Sigmoid colon (tissue), 7 donors: ENCODE results near the gene ZNF688. TPM values are rescaled to one million over a fixed set of nuclear protein-coding genes. Genes with fewer than 3 reads are reported as not detected.
A peak's percentile ranks its signal among the peaks of the same experiment; 100 is the strongest.

Source experiments
- DNase-seq: peaks from one replicate; pipeline ENCODE4 v3.0.0-alpha.2; 2019
- H3K27ac ChIP-seq, 4 donors: fragments of 200-600 bp; sonication (generic); one replicate each; pipeline ENCODE4 v1.5.1; 2016 to 2019; ENCODE audit warnings: mild to moderate bottlenecking in 1 of 4
- H3K27me3 ChIP-seq, 3 donors: fragments of 200-600 bp; sonication (generic); one replicate each; pipeline ENCODE4 v1.5.1; 2019; ENCODE audit warnings: mild to moderate bottlenecking in 1 of 3
- H3K36me3 ChIP-seq, 4 donors: fragments of 200-600 bp; sonication (generic); one replicate each; pipeline ENCODE4 v1.5.1; 2016 to 2019
- H3K4me1 ChIP-seq, 4 donors: fragments of 200-600 bp; sonication (generic); one replicate each; pipeline ENCODE4 v1.5.1; 2017 to 2019
- H3K4me3 ChIP-seq, 4 donors: fragments of 200-600 bp; sonication (generic); one replicate each; pipeline ENCODE4 v1.5.1; 2017 to 2019; ENCODE audit warnings: mild to moderate bottlenecking in 2 of 4, moderate library complexity in 1 of 4
- H3K9me3 ChIP-seq, 4 donors: fragments of 200-600 bp in 3 of 4; sonication (generic) in 3 of 4; one replicate each; pipeline versions ENCODE4 v1.5.1 to v1.6.1; 2013 to 2019
- CTCF ChIP-seq, 4 experiments: fragments of 450-650 bp in 3 of 4; fragments of 200-600 bp in 1 of 4; IDR thresholded peaks; one replicate each; pipeline ENCODE4 v1.5.1; 2016 to 2019; ENCODE audit warnings: antibody characterized with exemption in 4 of 4, mild to moderate bottlenecking in 3 of 4, moderate library complexity in 2 of 4
- EP300 ChIP-seq, 4 donors: sonication (generic); formaldehyde crosslinking; IDR thresholded peaks; one replicate each; pipeline ENCODE4 v1.6.1; 2017; ENCODE audit warnings: antibody characterized with exemption in 4 of 4
- POLR2A ChIP-seq, 2 donors: fragments of 450-650 bp; IDR thresholded peaks; one replicate each; pipeline ENCODE4 v1.6.1; 2016; ENCODE audit warnings: antibody characterized with exemption in 2 of 2, mild to moderate bottlenecking in 2 of 2, moderate library complexity in 2 of 2
- POLR2AphosphoS5 ChIP-seq, 4 donors: sonication (generic); formaldehyde crosslinking; IDR thresholded peaks; one replicate each; pipeline ENCODE4 v1.6.1; 2017; ENCODE audit warnings: antibody characterized with exemption in 4 of 4
- WGBS, 2 donors: extraction: QIAGEN DNeasy Blood & Tissue Kit; methylation state at CpG; one replicate each; pipeline ENCODE4 v1.1.7; 2013; 5-methylcytosine and 5-hydroxymethylcytosine counted together
- intact Hi-C: fragments of 100-400 bp; cut with DNase I; formaldehyde crosslinking; loops from one replicate; pipeline ENCODE4 v1.15.1; 2023
- polyA plus RNA-seq, 3 donors: library from polyadenylated mRNA; stranded (reverse); fragments of 200-250 nt; gene quantifications; one replicate each; pipeline ENCODE4 v1.2.3, GENCODE V29; 2013
- total RNA-seq, 4 donors: library from RNA; depleted of rRNA; stranded (reverse); fragments of >200 nt; gene quantifications; one replicate each; pipeline ENCODE4 v1.1.0, GENCODE V29; 2016
- donor health status: healthy with polysubstance abuse.
- donor health status: Bipolar disorder and iron deficiency.
- donor health status: healthy.

The ZNF688 gene
- total and polyA plus RNA-seq, 7 donors: 16.7 to 32.8 (median 22.8) TPM

- Histone ChIP-seq H3K4me1 (peaks cover 0 to 31% (median 25%) of the 10 kb centered on the region in 4 donors), H3K9me3 (no peaks in the 10 kb centered on the region), H3K27ac (peak overlapping the region; percentile 89 to 97 (median 94)), H3K4me3 (peak overlapping the region; percentile 45 to 85 (median 66)), H3K27me3 (no peaks in the 10 kb centered on the region), H3K36me3 (peaks cover 0 to 24% (median 8%) of the 10 kb centered on the region in 4 donors)
- no peak for TF ChIP-seq EP300 (IDR thresholded peaks at IDR 0.05)
- peak in 3 of 4 experiments; percentile 41 to 56 (median 49) for TF ChIP-seq CTCF (IDR thresholded peaks at IDR 0.05)
- TF ChIP-seq POLR2A (IDR thresholded peaks at IDR 0.05): no peak
- TF ChIP-seq POLR2AphosphoS5 (IDR thresholded peaks at IDR 0.05): peak in 2 of 4 donors; percentile 16 to 17
- intact Hi-C loops: loop anchor here (1.0 to 5.0 kb wide), 3 partner anchors 22 to 105 kb away; partner anchors contain the start of gene DCTPP1
- WGBS, 2 donors: 28 to 35% methylated on average over 12 of the region's 12 CpGs
- peak; percentile 90 for DNase-seq
Observed at GRCh38 chr16:30535777-30536190, 35.7 kb downstream of the ZNF688 start.

GRCh38 chr16:30535106-30535776 lies 36.3 kb downstream of the ZNF688 start:
- Histone ChIP-seq H3K9me3 (no peaks in the 10 kb centered on the region), H3K27ac (peak overlapping the region; percentile 89 to 97 (median 94)), H3K4me3 (peak overlapping the region; percentile 45 to 85 (median 66)), H3K27me3 (no peaks in the 10 kb centered on the region), H3K36me3 (peaks cover 0 to 29% (median 8%) of the 10 kb centered on the region in 4 donors), H3K4me1 (peaks cover 0 to 31% (median 25%) of the 10 kb centered on the region in 4 donors)
- intact Hi-C loops: loop anchor here (1.0 to 5.0 kb wide), 3 partner anchors 22 to 104 kb away; partner anchors contain the start of gene DCTPP1
- WGBS, 2 donors: 3 to 8% methylated on average over 18 of the region's 18 CpGs
- DNase-seq: no peak
- TF ChIP-seq POLR2AphosphoS5 (IDR thresholded peaks at IDR 0.05) (no peak), CTCF (IDR thresholded peaks at IDR 0.05) (no peak), POLR2A (IDR thresholded peaks at IDR 0.05) (no peak), EP300 (IDR thresholded peaks at IDR 0.05) (no peak)

- peak within 1 kb of the TSS; percentile 89 to 97 (median 94) for H3K27ac ChIP-seq
- TF ChIP-seq POLR2AphosphoS5 (IDR thresholded peaks at IDR 0.05) (peak; percentile 73 to 86 (median 80)), CTCF (IDR thresholded peaks at IDR 0.05) (no peak), POLR2A (IDR thresholded peaks at IDR 0.05) (peak; percentile 50 to 65), EP300 (IDR thresholded peaks at IDR 0.05) (no peak)
- H3K9me3 ChIP-seq: no peaks in the 10 kb centered on the region
- peaks cover 0 to 32% (median 8%) of the 10 kb centered on the region in 4 donors for H3K36me3 ChIP-seq
- 0% methylated on average over 70 of the region's 70 CpGs for WGBS, 2 donors
- H3K4me3 ChIP-seq: peak within 1 kb of the TSS; percentile 45 to 85 (median 66)
- peaks cover 0 to 31% (median 25%) of the 10 kb centered on the region in 4 donors for H3K4me1 ChIP-seq
- peak; percentile 97 for DNase-seq
- intact Hi-C loops: loop anchor here (1.0 to 5.0 kb wide), 4 partner anchors 23 to 104 kb away; partner anchors contain the start of genes DCTPP1 and ZNF688
- no peaks in the 10 kb centered on the region for H3K27me3 ChIP-seq
Observed at GRCh38 chr16:30534368-30535105, 37.0 kb downstream of the ZNF688 start, which contains the start of gene ZNF747. Gene ZNF747 (minus strand): TSS chr16:30534858. CDS start chr16:30534679, 179 bp downstream.

GRCh38 chr16:30533748-30534367 lies 37.7 kb downstream of the ZNF688 start:
- 5 to 18% methylated on average over 29 of the region's 29 CpGs for WGBS, 2 donors

More at GRCh38 chr16:30533748-30534367, 37.7 kb downstream of the ZNF688 start:
- no peaks in the 10 kb centered on the region for H3K27me3 ChIP-seq
- peaks cover 0 to 32% (median 8%) of the 10 kb centered on the region in 4 donors for H3K36me3 ChIP-seq
- H3K4me3 ChIP-seq: peak overlapping the region; percentile 45 to 85 (median 66)
- no peak for DNase-seq
- intact Hi-C loops: loop anchor here (2.0 to 5.0 kb wide), 2 partner anchors 38 to 103 kb away; partner anchors contain the start of genes DCTPP1 and ZNF688
- H3K27ac ChIP-seq: peak overlapping the region; percentile 89 to 97 (median 94)
- no peaks in the 10 kb centered on the region for H3K9me3 ChIP-seq
- peaks cover 0 to 31% (median 25%) of the 10 kb centered on the region in 4 donors for H3K4me1 ChIP-seq
- TF ChIP-seq POLR2A (IDR thresholded peaks at IDR 0.05): no peak
- no peak for TF ChIP-seq CTCF (IDR thresholded peaks at IDR 0.05)
- no peak for TF ChIP-seq EP300 (IDR thresholded peaks at IDR 0.05)
- no peak for TF ChIP-seq POLR2AphosphoS5 (IDR thresholded peaks at IDR 0.05)
